Measurements from ENCODE around the gene EPHA2.
"Not testable (repeated sequence)": the region's sequence is repeated elsewhere in the genome, so short reads cannot be mapped to it uniquely, and the experiment has no call there.

Gene EPHA2

DNA sequence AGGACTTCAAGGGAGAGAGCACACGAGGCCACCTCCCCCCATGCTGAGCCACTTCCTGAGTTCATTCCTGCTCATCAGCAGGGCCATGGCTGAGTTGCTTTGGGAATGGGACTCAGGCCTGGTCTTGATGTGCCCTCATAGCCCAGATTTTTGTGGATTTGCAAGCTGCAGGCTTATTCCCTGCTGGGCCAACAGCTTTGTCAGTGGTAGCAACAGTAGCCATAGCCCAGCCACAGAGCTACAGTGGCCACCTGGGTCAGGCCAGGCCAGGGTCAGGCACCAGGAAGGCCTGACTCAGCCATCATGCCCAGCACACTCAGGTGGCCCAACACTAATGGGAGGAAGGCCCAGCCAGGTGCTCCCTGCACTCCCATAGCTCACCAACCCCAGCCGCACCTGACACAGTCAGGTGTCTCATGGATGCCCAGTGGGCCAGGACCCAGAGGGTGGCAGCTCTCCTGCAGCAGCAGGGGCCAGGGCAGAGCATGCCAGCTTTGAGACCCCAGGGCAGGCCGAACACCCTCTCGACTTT, 33.5 kb downstream of the EPHA2 start:
- no peak for DNase-seq (ENCODE audit: low read depth in 4 of 4, low spot score in 1 of 4)

DNA sequence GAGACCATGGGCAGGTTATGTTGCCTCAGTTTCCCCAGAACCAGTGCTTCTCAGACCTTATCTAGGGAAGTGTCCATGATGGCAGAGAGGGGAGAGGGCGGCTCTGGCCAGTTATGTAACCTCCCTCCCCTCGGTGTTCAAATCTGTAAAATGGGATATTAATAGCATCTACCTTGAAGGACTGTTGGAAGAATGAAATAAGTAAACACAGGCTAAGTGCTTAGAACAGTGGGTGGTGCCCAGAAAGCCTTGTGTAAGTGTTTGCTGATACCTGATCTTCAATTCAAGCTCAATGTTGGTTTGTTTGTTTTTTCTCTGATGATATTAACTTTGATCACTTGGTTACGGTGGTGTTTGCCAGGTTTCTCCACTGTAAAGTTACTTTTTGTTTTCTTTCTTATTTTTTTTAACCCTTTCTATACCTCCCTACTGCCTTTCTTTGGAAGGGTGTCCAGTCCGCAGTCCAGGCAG, 34.9 kb downstream of the EPHA2 start:
- DNase-seq (ENCODE audit: low read depth in 4 of 4, low spot score in 1 of 4) = no peak

DNA sequence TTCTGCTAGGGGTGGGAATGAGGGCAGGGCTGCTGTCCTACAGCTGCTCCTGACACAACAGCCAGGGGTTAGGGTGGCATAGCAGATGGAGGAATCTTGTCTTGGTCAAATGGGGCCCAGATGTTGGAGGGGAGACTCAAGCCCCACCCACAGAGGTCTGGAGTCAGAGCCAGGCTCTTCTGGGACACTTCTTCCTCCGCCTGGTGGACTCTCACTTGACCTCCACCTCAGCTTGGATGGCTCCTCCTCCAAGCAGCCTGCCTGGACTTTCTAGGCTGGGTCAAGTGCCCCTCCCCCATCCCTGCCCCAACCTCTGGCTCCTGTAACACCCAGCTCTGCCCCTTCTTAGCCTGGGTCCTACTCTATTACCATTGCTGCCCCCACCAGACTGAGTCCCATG, 35.5 kb downstream of the EPHA2 start:
- no peak for DNase-seq (ENCODE audit: low read depth in 4 of 4, low spot score in 1 of 4)

DNA sequence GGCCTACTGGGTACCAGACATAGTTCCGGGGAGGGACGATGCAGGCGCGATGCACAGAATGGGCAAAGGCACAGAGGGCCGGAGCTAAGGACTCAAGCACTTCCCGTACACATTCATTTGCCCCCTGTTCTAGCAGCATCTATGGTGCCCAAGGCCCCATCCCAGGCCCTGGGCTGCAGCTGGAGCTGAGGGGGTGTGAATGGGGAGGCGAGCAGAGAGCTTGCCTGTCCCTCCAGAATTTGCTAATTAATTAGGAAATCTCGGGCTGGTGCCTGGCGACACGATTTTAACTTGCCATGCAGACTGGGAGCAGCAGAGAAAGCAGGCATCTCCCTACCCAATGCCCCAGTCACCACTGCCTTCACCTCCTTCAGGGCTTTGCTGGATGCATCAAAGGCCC, 35.9 kb downstream of the EPHA2 start:
- no peak for DNase-seq (ENCODE audit: low read depth in 4 of 4, low spot score in 1 of 4)

DNA sequence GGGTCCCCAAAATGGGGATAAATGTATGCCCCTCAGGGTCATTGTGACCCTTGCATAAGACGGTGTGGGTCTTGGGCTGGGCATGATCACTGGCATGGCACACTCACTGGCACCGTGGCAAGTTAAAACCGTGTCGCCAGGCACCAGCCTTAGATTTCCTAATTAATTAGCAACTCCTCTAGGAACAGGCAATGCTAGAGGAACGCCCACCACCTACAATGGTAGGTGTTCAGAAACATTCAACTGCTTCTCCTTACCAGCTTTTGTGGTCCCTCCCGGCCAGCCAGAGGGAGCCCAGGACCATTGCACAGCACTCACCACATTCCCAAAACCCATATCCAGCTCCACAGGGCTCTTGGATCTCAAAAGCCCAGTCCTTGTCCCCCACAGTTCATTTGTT, 36.4 kb downstream of the EPHA2 start:
- DNase-seq (ENCODE audit: low read depth in 4 of 4, low spot score in 1 of 4) = no peak

DNA sequence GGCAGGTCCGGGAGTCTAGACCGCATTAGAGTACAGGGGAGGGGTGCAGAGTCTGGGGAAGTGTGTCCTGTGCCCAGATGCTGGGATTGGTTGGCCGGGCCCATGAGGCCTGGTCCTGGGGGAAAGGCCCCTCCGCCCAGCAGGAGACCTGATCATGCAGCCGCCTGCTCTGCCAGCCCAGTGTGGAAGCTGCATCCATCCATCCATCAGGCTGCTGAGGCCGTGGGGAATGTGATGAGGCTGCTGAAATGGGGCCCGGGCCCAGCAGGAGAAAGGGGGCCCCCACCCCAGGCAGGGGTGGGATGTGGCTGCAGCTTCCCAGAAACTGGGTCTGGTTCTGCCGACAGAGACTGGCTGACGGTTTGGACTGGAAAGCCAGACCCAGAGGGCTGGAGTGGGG, 37.2 kb downstream of the EPHA2 start:
- DNase-seq (ENCODE audit: low read depth in 4 of 4, low spot score in 1 of 4) = no peak

DNA sequence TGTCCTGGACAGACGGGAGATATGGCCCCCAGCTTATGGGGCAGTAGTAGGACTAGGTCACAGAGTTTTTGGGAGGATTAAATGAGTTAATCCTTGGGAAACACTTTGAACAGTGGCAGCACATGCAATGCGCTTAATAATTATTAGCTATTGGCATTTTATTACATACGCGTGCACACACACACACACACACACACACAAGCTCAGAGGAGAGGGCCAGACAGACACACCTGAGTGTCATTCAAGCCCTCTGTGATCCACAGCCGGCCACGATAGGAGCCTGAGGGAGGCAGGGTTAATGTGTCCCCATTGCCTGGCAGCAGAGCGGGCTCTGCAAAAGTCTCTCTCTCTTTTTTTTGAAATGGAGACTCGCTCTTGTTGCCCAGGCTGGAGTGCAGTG, 37.9 kb downstream of the EPHA2 start:
- no peak for DNase-seq (ENCODE audit: low read depth in 4 of 4, low spot score in 1 of 4)

DNA sequence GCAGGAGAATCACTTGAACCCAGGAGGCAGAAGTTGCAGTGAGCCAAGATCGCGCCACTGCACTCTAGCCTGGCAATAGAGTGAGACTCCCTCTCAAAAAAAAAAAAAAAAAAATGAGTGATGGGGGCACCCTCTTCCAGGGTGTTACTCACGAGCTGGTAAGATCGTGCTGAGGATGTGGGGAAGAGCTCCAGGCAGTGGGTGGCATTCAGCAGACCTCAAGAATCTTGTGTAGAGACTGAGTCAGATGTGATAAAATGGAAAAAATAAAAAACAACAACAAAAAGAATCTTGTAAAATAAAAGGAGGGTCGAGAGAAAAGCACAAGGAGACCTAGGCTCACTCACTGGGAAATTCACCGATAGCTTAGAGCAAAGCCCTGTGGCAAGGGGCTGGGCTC, 38.5 kb downstream of the EPHA2 start:
- no peak for DNase-seq (ENCODE audit: low read depth in 4 of 4, low spot score in 1 of 4)

DNA sequence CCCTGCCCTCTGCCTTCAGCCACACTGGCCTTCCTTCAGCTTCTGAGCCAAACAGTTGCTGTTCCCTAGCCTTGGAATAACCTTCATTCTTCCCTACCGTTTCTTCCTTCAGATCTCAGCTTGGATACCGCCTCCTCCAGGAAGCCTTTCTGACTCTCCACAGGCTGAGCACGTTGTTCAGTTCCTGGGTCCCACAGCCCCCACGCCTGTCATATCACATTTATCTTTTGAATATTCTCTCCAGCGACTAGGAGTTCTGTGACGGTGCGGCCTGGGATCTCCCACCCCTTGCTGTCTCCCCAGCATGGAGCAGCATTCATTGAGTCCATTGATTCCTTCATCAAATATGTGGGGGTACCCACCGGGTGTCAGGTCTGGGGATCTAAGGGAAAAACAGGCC, 39.2 kb downstream of the EPHA2 start:
- DNase-seq (ENCODE audit: low read depth in 4 of 4, low spot score in 1 of 4) = no peak

DNA sequence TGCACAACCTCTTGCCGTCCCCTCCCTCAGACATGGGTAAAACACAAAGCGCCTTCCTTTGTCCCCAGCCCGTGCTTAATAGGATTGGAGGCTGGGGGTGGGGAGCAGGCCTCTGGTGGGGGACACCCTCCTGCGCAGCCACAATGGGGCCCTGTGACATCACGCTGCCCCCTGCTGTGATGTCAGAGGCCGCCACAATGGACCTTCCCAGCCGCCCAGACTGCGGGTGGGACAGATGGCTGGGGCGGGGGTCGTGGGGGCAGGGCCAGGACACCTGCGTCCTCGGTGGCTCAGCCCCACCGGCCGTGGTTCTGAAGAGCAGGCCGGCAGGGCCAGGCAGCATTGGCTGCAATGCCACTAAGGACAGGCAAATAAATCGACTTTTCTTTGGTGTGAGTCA, 39.9 kb downstream of the EPHA2 start:
- DNase-seq (ENCODE audit: low read depth in 4 of 4, low spot score in 1 of 4) = no peak

DNA sequence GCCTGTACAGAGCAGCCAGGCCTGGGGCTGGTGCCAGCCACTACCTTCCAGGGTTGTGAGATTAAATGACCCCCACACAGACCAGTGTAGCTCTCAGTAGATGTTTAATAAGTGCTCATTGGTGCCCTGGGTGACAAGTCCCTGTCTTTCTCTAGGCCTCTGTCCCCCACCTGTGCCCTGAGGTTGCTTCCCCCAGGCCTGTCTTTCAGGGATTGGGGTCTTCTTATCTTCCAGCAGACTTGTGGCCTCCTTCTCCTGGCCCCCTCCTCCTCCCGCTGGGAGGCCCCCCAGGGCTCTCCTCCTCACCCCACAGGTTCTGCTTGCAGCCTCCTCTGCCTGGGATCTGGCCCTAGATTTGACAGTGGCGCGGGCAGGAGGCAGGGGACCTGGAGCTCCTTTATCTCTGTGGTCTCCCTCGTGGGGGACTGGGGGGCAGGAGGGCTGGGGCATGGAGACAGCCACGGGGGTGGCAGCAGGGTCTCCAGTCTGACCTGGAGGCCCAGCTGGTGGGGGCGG, 40.3 kb downstream of the EPHA2 start:
- no peak for DNase-seq (ENCODE audit: low read depth in 4 of 4, low spot score in 1 of 4)

DNA sequence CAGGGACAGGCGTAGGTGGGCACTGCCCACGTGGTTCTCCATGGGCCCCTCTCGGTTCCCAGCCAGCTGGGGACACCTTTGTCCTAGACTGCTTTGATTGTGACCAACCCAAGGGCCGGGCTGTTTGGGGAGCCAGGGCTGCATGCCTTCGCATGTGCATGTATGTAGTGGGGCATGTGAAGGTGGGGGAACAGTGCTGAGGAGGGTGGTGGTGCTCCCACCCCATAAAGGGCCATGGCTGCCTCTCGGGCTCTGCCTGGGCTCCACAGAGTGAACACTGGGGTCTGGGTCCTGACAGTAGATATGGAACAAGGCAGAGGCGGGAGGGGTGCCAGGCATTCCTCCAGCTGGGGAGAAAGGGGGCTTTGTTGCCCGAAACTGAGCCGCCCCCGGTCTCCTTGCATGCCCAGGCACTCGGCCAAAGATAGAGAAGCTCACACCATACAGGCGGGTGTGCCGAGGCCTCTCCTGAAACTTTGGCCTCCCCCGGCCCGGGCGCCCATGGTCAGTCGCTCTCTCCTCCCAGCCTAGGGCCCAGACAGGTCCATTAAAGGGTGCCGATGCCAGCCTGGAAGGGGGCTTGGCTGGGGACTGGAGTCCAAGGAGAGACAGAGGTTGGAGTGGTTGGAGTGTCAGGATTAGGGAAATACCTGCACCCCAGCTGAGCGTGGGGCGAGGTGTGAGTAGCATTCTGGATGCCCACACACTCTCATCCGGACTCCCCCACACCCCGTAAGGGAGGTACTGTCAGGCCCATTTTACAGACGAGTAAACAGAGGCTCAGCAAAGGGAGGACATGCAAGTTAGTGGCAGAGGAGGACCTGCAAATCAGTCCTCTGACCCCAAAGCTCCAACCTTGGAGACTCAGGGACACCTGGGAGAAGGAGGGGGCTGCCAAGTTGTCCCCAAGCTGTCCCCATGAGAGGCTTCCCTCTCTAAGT, 41.1 kb downstream of the EPHA2 start:
- DNase-seq (ENCODE audit: low read depth in 4 of 4, low spot score in 1 of 4) = no peak

DNA sequence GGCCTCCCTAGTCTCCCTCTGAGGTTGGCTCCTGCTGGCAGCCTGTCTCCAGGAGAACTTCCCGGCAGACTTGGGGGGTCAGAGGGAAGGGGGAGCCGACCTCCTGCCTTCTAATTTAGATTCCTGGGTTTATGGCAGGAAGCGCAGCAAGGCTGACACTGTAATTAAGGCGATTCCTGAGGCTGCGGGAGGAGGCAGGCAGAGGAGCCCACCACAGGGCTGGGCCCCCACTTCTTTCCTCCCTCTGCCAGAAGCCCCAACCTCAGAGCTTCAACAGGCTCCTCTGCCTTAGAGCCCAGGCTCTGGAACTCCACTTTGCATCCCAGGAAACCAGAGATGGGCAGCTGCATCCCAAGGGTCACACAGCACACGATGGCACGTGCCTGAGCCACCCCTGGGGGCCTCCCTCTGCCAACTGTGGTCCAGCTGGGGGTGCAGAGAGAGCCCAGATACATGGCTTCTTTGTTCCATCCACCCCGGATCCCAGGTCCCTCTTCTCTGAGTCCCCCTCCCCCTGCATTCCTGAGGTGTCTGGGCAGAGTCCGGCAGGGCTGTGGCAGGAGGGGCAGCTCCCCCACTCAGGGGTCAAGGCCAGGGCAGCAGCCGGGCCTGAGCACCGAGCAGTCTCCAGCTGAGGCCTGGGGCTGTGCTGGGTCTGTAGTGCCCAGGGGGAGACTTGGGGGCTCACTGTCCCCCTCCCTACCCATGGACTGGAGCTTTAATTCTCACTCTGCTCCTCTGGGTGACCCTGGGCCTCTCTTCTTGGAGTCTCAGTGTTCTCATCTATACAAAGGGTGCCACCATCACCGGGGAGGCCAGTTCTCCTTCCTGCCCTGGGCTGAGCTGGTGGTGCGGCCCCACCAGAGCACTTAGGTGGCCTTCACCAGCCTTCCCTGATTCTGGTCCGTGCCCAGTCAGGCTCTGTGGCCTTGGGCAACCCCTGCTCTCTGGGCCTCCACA, 43.0 kb downstream of the EPHA2 start:
- no peak for DNase-seq (ENCODE audit: low read depth in 4 of 4, low spot score in 1 of 4)

DNA sequence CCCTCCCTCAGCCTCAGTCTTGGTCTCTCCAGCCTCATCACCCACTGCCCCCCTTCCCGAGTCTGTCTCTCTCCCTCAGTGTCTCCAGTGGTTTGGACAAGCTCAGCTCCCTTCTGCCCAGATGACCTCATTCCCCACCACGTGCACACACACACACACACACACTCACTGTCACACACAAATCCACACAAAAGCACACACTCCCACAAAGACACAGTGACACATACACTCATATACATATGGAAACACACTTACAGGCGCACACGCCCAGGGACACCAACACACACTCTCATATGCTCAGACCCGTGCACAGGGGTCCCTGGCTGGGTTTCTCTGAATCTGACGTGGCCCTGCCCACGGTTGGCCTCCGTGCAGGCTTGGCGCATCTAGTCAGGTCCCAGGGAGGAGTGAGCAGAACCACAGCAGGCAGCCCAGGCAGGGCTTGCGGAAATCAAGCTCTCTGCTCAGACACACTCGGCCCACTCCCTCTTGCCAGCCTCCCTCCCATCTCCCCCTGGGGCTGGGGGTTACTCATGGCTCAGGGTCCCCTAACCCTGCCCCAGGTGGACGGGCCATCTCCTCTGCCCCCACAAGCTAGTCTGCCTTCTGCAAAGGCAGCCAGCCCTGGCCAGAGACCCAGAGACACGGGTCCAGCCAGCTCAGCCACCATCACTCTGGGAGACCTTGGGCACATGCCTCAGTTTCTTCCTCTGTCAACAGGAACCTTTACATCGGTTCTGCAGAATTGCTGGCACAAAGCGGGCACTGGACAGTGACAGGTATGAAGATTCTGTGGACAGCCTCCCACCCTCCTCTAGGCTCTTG, 43.9 kb downstream of the EPHA2 start:
- no peak for DNase-seq (ENCODE audit: low read depth in 4 of 4, low spot score in 1 of 4)

DNA sequence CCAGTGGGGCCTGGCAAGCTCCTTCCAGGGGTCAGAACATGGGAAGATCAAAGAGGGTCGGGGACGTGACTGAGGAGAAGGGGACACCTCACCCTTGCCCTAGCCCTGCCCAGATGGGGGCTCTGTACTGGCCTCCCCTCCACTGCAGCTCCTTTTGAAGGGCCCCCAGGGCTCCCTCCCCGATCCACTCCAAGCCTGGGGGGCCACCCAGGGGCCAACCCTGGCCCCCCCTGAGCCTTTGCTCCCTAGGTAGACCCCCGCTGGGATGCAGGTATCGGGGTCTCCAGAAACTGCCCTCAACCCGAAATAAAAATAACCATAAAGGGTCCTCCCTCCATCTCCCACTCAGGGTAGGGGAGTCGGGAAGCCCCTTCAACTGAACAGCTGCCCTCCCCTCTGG, 45.0 kb downstream of the EPHA2 start:
- no peak for DNase-seq (ENCODE audit: low read depth in 4 of 4, low spot score in 1 of 4)

DNA sequence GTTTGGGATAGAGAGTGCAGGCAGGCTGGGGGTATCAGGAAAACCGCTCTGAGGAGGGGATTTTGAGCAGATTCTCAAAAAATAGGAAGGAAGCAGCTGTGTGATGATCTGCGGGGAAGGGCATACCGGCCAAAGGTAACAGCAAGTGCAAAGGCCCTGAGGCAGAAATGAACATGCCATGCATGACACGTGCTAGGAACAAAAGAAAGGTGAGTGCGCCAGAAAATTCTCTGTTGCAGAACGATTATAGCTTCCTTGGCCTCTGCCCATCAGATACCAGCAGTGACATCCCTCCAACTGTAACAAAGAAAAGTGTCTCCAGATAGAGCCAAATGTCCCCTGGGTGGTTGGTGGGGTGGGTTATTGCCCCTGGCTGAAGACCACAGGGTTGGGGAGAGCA, 45.4 kb downstream of the EPHA2 start:
- DNase-seq (ENCODE audit: low read depth in 4 of 4, low spot score in 1 of 4) = no peak

DNA sequence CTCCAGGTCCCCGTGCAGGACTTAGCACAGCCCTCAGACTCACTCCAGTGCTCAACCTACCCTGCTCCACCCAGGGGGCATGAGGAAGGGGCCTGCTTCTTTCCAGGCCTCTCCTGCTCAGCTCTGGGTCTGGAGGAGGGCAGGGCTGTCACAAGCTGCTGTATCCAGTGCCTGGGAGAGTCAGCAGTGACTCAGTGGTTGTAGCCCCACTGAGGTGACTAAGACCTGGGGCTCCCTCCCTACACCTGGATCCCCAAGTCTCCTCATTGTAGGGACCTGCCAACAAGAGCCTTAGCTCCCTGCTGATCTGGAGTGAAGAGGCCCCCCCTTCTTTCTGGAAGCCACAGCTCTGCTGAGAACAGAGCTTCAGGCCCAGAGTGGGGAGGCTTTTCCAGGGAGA, 46.3 kb downstream of the EPHA2 start:
- DNase-seq (ENCODE audit: low read depth in 4 of 4, low spot score in 1 of 4) = no peak

DNA sequence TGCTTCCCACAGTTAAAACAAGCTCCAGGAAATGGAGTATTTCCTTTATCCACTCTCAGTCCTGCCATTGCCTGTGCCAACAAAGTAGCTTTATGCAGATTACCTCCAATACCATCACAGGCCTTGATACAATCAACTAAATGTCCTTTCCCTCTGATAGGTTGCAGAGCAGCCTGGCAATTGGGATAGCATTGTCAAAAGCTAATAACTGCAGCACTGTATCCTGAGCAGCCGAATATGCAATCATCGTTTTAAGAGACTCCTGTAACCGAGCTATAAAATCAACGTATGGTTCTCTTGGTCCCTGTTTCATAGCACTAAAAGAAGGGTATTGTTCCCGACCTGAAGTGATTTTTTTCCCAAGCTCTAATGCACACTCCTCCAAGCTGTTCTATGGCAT, 48.8 kb downstream of the EPHA2 start:
- DNase-seq (ENCODE audit: low read depth in 4 of 4, low spot score in 1 of 4) = not testable (repeated sequence)

DNA sequence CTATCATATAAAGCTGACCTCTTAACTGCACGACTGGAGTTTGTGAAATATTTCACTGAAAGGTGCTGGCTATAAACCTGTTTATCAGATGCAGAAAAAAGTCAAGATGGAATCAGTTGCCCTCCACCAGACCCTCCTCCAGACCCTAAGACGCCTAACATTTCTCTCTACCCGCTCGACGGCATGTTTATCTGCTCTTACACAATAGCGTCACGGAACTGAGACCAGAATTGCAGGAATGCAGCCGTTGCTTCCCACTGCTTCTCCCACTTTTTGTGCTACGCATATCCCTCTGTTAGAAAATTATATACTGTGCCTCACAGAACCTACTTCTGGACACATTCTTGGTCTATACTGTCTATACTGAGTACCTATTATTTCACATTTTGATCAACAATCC, 54.2 kb downstream of the EPHA2 start:
- DNase-seq (ENCODE audit: low read depth in 4 of 4, low spot score in 1 of 4) = no peak

DNA sequence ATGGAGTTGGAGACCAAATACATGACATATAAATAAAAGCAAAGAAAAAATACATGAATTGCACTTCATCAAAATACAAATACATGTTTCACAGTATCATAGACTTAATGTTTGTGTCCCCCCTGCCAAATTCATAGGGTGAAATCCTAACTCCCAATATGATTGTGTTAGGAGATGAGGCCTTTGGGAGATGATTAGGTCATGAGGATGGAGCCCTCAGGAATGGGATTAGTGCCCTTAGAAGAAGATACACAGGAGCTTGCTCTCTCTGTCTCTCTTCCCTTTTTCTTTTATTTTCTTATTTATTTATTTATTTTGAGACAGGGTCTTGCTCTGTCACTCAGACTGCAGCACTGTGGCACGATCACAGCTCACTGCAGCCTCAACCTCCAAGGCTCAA, 56.5 kb downstream of the EPHA2 start:
- no peak for DNase-seq (ENCODE audit: low read depth in 4 of 4, low spot score in 1 of 4)

DNA sequence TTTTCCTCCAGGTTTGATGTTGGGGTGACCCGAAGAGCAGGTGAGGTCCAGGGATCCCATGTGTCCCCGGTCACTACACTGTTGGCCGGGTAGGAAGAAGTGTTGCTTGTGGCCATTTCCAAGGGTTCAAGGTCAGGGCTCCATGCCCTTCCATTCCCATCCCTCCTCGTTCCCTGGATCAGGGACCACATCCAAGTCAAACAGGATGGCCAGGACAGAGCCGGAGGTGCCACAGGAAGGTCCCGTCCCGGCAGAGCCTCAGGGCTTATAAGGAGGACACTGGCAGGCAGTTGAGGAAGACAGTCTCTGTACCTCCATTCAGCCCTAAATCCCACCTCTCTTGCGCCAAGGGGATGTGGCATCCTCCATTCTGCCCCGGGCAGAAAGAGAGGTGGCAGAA, 60.4 kb downstream of the EPHA2 start:
- no peak for DNase-seq (ENCODE audit: low read depth in 4 of 4, low spot score in 1 of 4)

Data from stimulated activated CD4-positive, alpha-beta T cell treated with anti-CD3 and anti-CD28 coated beads, Interleukin-1b, Interleukin-23, amount 100 ng/mL, for 24 hours (primary cell).